ENCODE data around the gene MGARP. TPM values are rescaled to one million over a fixed set of nuclear protein-coding genes. Genes with fewer than 3 reads are reported as not detected.

Gene MGARP
- total RNA-seq, 2 donors from 2014 or later = 4.2 to 8.9 TPM

GRCh38 chr4:139278485-139278884, 1.5 kb downstream of the MGARP start:
- H3K9me3 ChIP-seq = no peaks in the 10 kb centered on the region
- TF ChIP-seq CTCF (IDR thresholded peaks at IDR 0.05) = no peak
- H3K36me3 ChIP-seq = no peaks in the 10 kb centered on the region
- no peak overlapping the region for H3K27ac ChIP-seq
- H3K27me3 ChIP-seq (replicated peaks; ENCODE audit: insufficient read depth) = no peaks in the 10 kb centered on the region
- H3K4me3 ChIP-seq = peak overlapping the region; percentile 74
- no peaks in the 10 kb centered on the region for H3K4me1 ChIP-seq (ENCODE audit: control insufficient read depth in 1 of 2, low read depth in 2 of 2)
- DNase-seq (ENCODE audit: low spot score) (no peak), ATAC-seq (ENCODE audit: insufficient number of reproducible peaks, low FRiP score, low read depth) (no peak)

GRCh38 chr4:139275281-139275735, 4.7 kb downstream of the MGARP start:
- H3K36me3 ChIP-seq = no peaks in the 10 kb centered on the region
- no peak overlapping the region for H3K4me3 ChIP-seq
- no peak overlapping the region for H3K27ac ChIP-seq
- H3K27me3 ChIP-seq (replicated peaks; ENCODE audit: insufficient read depth) = no peaks in the 10 kb centered on the region
- H3K9me3 ChIP-seq = no peaks in the 10 kb centered on the region
- TF ChIP-seq CTCF (IDR thresholded peaks at IDR 0.05) = no peak
- ATAC-seq (ENCODE audit: insufficient number of reproducible peaks, low FRiP score, low read depth) (no peak), DNase-seq (ENCODE audit: low spot score) (no peak)
- H3K4me1 ChIP-seq (ENCODE audit: control insufficient read depth in 1 of 2, low read depth in 2 of 2) = no peaks in the 10 kb centered on the region

GRCh38 chr4:139274790-139275189, 5.2 kb downstream of the MGARP start:
- no peak for ATAC-seq (ENCODE audit: insufficient number of reproducible peaks, low FRiP score, low read depth)
- Histone ChIP-seq H3K27me3 (replicated peaks; ENCODE audit: insufficient read depth) (no peaks in the 10 kb centered on the region), H3K9me3 (no peaks in the 10 kb centered on the region), H3K27ac (no peak overlapping the region), H3K36me3 (no peaks in the 10 kb centered on the region), H3K4me3 (no peak overlapping the region), H3K4me1 (ENCODE audit: control insufficient read depth in 1 of 2, low read depth in 2 of 2) (no peaks in the 10 kb centered on the region)
- no peak for TF ChIP-seq CTCF (IDR thresholded peaks at IDR 0.05)
- DNase-seq (ENCODE audit: low spot score) = no peak

- H3K4me3 ChIP-seq = no peak overlapping the region
- no peak for TF ChIP-seq CTCF (IDR thresholded peaks at IDR 0.05)
- no peak for DNase-seq (ENCODE audit: low spot score)
- H3K9me3 ChIP-seq = no peaks in the 10 kb centered on the region
- ATAC-seq (ENCODE audit: insufficient number of reproducible peaks, low FRiP score, low read depth) = no peak
- H3K36me3 ChIP-seq = no peaks in the 10 kb centered on the region
- H3K27me3 ChIP-seq (replicated peaks; ENCODE audit: insufficient read depth) = no peaks in the 10 kb centered on the region
- H3K27ac ChIP-seq = no peak overlapping the region
- no peaks in the 10 kb centered on the region for H3K4me1 ChIP-seq (ENCODE audit: control insufficient read depth in 1 of 2, low read depth in 2 of 2)
Observed at GRCh38 chr4:139273835-139274234, 6.2 kb downstream of the MGARP start.

GRCh38 chr4:139267301-139267700, 12.7 kb downstream of the MGARP start:
- no peak for ATAC-seq (ENCODE audit: insufficient number of reproducible peaks, low FRiP score, low read depth)
- DNase-seq (ENCODE audit: low spot score) = no peak
- H3K27me3 ChIP-seq (replicated peaks; ENCODE audit: insufficient read depth) = no peaks in the 10 kb centered on the region
- H3K9me3 ChIP-seq = no peaks in the 10 kb centered on the region
- TF ChIP-seq CTCF (IDR thresholded peaks at IDR 0.05) = no peak
- no peaks in the 10 kb centered on the region for H3K36me3 ChIP-seq
- H3K4me3 ChIP-seq = no peak overlapping the region
- peaks cover 4 to 7% of the 10 kb centered on the region in 2 donors for H3K4me1 ChIP-seq (ENCODE audit: control insufficient read depth in 1 of 2, low read depth in 2 of 2)
- H3K27ac ChIP-seq = no peak overlapping the region

All from thoracic aorta (tissue), 2 donors.